Testis (tissue), 3 donors: Measurements from ENCODE around the gene SLC5A10. TPM values are rescaled to one million over a fixed set of nuclear protein-coding genes. Genes with fewer than 3 reads are reported as not detected.
"Not testable (repeated sequence)": the region's sequence is repeated elsewhere in the genome, so short reads cannot be mapped to it uniquely, and the experiment has no call there.

ENCODE experiments used
- DNase-seq: peaks from one replicate; pipeline ENCODE4 v3.0.0-alpha.2; 2019
- H3K27ac ChIP-seq, 2 donors: fragments of 200-600 bp; sonication (generic); one replicate each; pipeline ENCODE4 v1.5.1; 2019
- H3K27me3 ChIP-seq: fragments of 200-600 bp; sonication (generic); one replicate; pipeline ENCODE4 v1.5.1; 2019
- H3K36me3 ChIP-seq: fragments of 200-600 bp; sonication (generic); one replicate; pipeline ENCODE4 v1.5.1; 2017; ENCODE audit warnings: low read depth; ENCODE audit errors: missing control alignments
- H3K4me1 ChIP-seq: fragments of 200-600 bp; sonication (generic); one replicate; pipeline ENCODE4 v1.5.1; 2019
- H3K4me3 ChIP-seq, 2 donors: fragments of 200-600 bp; sonication (generic); one replicate each; pipeline ENCODE4 v1.5.1; 2017 to 2019
- H3K9me3 ChIP-seq: fragments of 200-600 bp; sonication (generic); one replicate; pipeline ENCODE4 v1.5.1; 2017
- POLR2A ChIP-seq: fragments of 450-650 bp; IDR thresholded peaks from one replicate; pipeline ENCODE4 v1.6.1; 2017; ENCODE audit warnings: antibody characterized with exemption, mild to moderate bottlenecking, moderate library complexity
- WGBS, 2 donors: methylation state at CpG; one replicate each; pipeline ENCODE4 v1.1.5; 2018; 5-methylcytosine and 5-hydroxymethylcytosine counted together
- intact Hi-C: fragments of 100-400 bp; cut with DNase I; formaldehyde crosslinking; loops from one replicate; pipeline ENCODE4 v1.15.1; 2023; ENCODE audit warnings: low total_unique reads
- polyA plus RNA-seq: library from polyadenylated mRNA; stranded (reverse); fragments of 350-450 nt; fragmentation: Illumina TruSeq; extraction: RNeasy Lipid Tissue Mini Kit (QIAGEN cat#74804); gene quantifications from one replicate; pipeline ENCODE4 v1.2.3, GENCODE V29; 2014; ENCODE audit warnings: low read depth, low replicate concordance; ENCODE audit not compliant: insufficient read depth
- total RNA-seq, 2 donors: library from RNA; depleted of rRNA; stranded (reverse); fragments of >200 nt; gene quantifications; one replicate each; pipeline ENCODE4 v1.2.3, GENCODE V29; 2016
- TF ChIP-seq, protein P1 (sequence below), 3 experiments: fragments of 450-650 bp in 2 of 3; fragments of 200-600 bp in 1 of 3; sonication (generic) in 1 of 3; IDR thresholded peaks; one replicate each; pipeline ENCODE4 v1.5.1; 2016 to 2019; ENCODE audit warnings: antibody characterized with exemption in 3 of 3, mild to moderate bottlenecking in 2 of 3, moderate library complexity in 1 of 3

SLC5A10 gene
- total and polyA plus RNA-seq, 3 donors from 2014 or later, result 0.98 to 1.1 (median 1.1) TPM

DNA sequence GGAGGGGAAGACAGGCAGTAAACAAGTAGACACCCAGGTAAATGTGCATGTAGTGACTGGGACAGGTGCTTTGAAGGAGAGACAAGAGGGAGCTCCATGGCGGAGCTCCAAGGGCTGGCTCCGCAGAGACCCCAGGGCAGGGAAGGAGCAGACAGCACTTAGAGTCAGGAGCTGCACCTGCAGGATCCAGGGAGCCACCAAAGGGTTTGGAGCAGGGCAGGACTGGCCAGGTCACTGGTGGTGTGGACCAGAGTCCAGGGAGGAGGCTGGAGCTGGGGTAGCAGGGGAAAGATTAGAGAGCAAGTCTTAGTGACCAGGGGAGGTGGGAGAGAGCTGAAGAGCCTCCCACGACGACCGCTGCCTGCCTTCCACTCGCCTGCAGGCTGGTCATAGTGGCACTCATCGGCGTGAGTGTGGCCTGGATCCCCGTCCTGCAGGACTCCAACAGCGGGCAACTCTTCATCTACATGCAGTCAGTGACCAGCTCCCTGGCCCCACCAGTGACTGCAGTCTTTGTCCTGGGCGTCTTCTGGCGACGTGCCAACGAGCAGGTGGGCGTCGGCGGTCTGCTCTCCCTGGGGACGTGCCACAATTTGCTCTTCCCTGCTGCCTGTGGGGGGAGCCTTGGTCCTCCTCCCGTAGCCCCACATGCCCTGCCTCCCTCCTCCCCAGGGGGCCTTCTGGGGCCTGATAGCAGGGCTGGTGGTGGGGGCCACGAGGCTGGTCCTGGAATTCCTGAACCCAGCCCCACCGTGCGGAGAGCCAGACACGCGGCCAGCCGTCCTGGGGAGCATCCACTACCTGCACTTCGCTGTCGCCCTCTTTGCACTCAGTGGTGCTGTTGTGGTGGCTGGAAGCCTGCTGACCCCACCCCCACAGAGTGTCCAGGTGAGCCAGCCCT, 67.3 kb downstream of the SLC5A10 start:
- Histone ChIP-seq H3K36me3 (no peaks in the 10 kb centered on the region), H3K27me3 (no peaks in the 10 kb centered on the region), H3K27ac (no peak overlapping the region), H3K9me3 (no peaks in the 10 kb centered on the region), H3K4me1 (no peaks in the 10 kb centered on the region), H3K4me3 (no peak overlapping the region)
- no peak for TF ChIP-seq POLR2A
- TF ChIP-seq, protein P1, sequence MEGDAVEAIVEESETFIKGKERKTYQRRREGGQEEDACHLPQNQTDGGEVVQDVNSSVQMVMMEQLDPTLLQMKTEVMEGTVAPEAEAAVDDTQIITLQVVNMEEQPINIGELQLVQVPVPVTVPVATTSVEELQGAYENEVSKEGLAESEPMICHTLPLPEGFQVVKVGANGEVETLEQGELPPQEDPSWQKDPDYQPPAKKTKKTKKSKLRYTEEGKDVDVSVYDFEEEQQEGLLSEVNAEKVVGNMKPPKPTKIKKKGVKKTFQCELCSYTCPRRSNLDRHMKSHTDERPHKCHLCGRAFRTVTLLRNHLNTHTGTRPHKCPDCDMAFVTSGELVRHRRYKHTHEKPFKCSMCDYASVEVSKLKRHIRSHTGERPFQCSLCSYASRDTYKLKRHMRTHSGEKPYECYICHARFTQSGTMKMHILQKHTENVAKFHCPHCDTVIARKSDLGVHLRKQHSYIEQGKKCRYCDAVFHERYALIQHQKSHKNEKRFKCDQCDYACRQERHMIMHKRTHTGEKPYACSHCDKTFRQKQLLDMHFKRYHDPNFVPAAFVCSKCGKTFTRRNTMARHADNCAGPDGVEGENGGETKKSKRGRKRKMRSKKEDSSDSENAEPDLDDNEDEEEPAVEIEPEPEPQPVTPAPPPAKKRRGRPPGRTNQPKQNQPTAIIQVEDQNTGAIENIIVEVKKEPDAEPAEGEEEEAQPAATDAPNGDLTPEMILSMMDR (IDR thresholded peaks at IDR 0.05), result no peak
- intact Hi-C loops, result no loop called here
- WGBS, 2 donors, result 62 to 77% methylated on average over 21 to 27 of the region's 27 CpGs
- no peak for DNase-seq

DNA sequence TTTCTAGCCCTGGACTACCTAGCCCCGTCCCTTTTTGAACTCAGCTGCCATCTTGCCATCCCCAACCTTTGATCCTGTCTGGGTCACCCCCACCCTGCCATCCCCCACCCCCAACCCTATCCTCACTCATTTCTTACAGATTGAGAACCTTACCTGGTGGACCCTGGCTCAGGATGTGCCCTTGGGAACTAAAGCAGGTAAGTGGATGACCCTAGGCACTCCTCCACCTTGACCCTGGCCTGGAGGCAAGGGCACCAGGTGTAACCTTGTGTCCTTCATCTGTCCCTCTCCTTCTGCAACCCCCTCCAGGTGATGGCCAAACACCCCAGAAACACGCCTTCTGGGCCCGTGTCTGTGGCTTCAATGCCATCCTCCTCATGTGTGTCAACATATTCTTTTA, 68.1 kb downstream of the SLC5A10 start:
- H3K27ac ChIP-seq, result no peak overlapping the region
- no peaks in the 10 kb centered on the region for H3K4me1 ChIP-seq
- no peak for DNase-seq
- 92 to 95% methylated on average over 3 of the region's 3 CpGs for WGBS, 2 donors
- intact Hi-C loops, result no loop called here
- TF ChIP-seq, protein P1 (IDR thresholded peaks at IDR 0.05), result no peak
- no peak for TF ChIP-seq POLR2A
- H3K36me3 ChIP-seq, result no peaks in the 10 kb centered on the region
- H3K4me3 ChIP-seq, result no peak overlapping the region
- H3K9me3 ChIP-seq, result no peaks in the 10 kb centered on the region
- no peaks in the 10 kb centered on the region for H3K27me3 ChIP-seq

DNA sequence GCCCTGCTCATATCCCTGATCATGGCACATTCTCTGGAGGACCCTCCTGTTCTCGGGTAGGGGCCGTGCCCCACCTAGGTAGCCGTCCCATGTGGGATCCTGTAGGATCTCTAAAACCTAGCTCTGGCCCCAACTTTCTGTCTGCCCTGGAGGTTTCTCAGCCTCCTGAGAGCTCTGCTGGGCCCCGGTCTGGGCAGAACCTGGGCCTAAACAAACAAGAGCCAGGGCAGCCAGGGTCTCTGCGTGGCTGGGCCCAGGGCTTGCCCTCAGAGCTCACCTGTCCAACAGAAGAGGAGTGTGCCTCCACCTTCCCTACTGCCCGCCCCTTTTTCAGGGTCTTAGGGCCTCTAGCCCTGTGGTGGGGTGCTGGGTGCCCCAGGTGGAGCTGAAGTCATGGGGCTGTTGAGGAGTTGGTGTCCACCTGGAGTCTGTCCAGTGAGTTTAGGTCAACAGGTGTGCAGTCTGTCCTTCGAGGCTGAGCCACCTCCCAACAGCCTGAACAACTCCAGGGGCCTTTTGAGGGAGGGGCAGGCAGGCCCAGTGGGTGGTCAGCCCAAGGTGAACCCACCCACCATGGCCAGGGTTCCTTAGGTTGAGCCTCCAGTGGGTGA, 69.2 kb downstream of the SLC5A10 start:
- H3K4me3 ChIP-seq, H3K27ac ChIP-seq, intact Hi-C loops, H3K27me3 ChIP-seq, H3K9me3 ChIP-seq, H3K36me3 ChIP-seq, H3K4me1 ChIP-seq, DNase-seq: not testable (repeated sequence)
- WGBS, 2 donors, result 95 to 96% methylated on average over 3 to 7 of the region's 7 CpGs

DNA sequence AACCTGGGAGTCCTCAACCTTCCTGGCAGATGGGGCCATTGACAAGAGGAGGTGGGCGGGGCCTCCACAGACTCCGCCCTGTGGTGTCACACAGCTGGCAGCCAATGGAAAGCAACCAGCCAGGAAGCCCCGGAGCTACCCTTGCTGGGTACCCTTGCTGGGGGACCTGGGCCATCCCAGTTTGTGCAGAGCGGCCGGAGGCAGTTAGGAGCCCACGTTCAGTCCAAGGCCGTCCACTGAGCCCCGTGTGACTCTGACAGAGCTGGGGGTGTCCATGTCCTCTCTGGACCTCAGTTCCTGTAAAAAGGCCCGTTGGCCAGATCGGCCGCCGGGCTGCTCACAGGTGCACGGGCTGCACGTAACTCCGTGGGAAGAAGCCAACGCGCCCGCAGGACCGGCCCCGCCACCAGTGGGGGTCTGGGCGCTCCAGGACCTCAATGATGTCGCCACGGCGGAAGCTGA, 69.7 kb downstream of the SLC5A10 start:
- H3K27ac ChIP-seq, result no peak overlapping the region
- DNase-seq, result peak; percentile 69
- H3K4me1 ChIP-seq, result no peaks in the 10 kb centered on the region
- intact Hi-C loops, result no loop called here
- H3K4me3 ChIP-seq, result no peak overlapping the region
- no peak for TF ChIP-seq POLR2A
- TF ChIP-seq, protein P1 (IDR thresholded peaks at IDR 0.05), result no peak
- WGBS, 2 donors, result 73 to 82% methylated on average over 2 to 24 of the region's 24 CpGs
- H3K27me3 ChIP-seq, result no peaks in the 10 kb centered on the region
- no peaks in the 10 kb centered on the region for H3K9me3 ChIP-seq
- H3K36me3 ChIP-seq, result no peaks in the 10 kb centered on the region

DNA sequence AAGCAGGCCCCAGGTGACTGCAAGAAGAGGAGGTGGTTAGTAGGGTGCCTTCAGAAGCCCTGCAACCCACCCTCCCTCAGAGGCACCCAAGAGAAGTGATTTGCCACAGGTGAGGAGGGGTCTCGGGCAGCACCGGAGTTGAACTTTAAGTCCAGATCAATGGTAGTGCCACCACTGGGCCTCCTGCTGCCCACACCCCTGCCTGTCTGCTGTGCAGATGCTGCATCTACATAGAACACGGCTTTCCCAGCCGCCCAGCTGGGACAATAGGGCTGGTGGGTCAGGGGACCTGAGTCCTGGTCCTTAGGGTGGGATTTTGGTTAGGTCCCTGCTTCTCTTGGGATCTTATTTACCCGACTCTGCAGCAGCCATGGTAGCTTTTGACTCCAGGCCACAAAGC, 70.2 kb downstream of the SLC5A10 start:
- intact Hi-C loops, result no loop called here
- Histone ChIP-seq H3K4me3 (no peak overlapping the region), H3K36me3 (no peaks in the 10 kb centered on the region), H3K27me3 (no peaks in the 10 kb centered on the region), H3K4me1 (no peaks in the 10 kb centered on the region), H3K9me3 (no peaks in the 10 kb centered on the region), H3K27ac (no peak overlapping the region)
- no peak for DNase-seq
- WGBS, 2 donors, result 93 to 98% methylated on average over 5 of the region's 5 CpGs
- TF ChIP-seq POLR2A, result no peak
- TF ChIP-seq, protein P1 (IDR thresholded peaks at IDR 0.05), result no peak
